ENCODE measurements around the gene FALEC.

FALEC gene

DNA sequence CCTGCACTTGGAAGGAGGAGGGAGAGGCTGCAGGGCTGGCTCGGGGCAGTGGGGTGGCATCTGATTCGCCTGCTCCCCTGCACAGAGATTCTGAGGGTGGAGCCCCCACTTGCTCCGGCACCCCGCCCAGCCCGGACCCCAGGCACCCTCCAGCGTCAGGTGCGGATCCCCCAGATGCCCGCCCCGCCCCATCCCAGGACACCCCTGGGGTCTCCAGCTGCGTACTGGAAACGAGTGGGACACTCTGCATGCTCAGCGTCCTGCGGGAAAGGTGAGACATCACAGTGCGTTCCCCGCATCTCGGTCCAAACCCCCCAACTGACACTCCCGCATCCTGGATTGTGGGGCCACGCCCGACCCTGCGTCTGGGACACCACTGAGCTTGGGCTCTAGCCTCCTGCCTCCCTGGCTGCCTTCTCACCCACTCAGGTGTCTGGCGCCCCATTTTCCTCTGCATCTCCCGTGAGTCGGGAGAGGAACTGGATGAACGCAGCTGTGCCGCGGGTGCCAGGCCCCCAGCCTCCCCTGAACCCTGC lies 41.6 kb downstream of the FALEC start:
- in situ Hi-C loops (cut with MboI; ENCODE audit: low sequenced_read_pairs, unreplicated experiment): no loop called here
- TF ChIP-seq, protein P1, sequence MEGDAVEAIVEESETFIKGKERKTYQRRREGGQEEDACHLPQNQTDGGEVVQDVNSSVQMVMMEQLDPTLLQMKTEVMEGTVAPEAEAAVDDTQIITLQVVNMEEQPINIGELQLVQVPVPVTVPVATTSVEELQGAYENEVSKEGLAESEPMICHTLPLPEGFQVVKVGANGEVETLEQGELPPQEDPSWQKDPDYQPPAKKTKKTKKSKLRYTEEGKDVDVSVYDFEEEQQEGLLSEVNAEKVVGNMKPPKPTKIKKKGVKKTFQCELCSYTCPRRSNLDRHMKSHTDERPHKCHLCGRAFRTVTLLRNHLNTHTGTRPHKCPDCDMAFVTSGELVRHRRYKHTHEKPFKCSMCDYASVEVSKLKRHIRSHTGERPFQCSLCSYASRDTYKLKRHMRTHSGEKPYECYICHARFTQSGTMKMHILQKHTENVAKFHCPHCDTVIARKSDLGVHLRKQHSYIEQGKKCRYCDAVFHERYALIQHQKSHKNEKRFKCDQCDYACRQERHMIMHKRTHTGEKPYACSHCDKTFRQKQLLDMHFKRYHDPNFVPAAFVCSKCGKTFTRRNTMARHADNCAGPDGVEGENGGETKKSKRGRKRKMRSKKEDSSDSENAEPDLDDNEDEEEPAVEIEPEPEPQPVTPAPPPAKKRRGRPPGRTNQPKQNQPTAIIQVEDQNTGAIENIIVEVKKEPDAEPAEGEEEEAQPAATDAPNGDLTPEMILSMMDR (IDR thresholded peaks at IDR 0.05; ENCODE audit: borderline replicate concordance, control extremely low read depth, extremely low read depth, insufficient read depth, missing control alignments): no peak
- no peak for DNase-seq (ENCODE audit: low spot score)

DNA sequence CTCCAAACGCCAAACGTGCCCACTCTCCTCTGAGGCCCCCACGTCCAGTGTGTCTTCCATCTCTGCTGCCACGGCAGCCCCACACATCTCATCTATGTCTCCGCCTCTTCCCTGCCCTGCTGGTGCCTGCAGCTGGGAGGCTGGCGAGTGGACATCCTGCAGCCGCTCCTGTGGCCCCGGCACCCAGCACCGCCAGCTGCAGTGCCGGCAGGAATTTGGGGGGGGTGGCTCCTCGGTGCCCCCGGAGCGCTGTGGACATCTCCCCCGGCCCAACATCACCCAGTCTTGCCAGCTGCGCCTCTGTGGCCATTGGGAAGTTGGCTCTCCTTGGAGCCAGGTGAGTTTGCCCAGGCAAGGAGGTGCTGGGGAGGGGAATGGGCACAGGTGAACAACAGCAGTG lies 42.3 kb downstream of the FALEC start:
- in situ Hi-C loops (cut with MboI; ENCODE audit: low sequenced_read_pairs, unreplicated experiment): no loop called here
- TF ChIP-seq, protein P1 (IDR thresholded peaks at IDR 0.05; ENCODE audit: borderline replicate concordance, control extremely low read depth, extremely low read depth, insufficient read depth, missing control alignments): no peak
- no peak for DNase-seq (ENCODE audit: low spot score)

DNA sequence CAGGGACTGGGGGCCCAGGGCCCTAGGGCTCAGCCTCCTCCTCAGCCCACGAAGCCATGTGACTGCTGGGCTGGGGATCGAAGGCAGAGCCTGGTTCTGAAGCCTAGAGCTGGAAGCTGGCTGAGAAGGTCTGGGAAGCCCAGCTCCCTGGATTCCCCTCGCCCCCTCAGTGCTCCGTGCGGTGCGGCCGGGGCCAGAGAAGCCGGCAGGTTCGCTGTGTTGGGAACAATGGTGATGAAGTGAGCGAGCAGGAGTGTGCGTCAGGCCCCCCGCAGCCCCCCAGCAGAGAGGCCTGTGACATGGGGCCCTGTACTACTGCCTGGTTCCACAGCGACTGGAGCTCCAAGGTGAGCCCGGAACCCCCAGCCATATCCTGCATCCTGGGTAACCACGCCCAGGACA lies 42.8 kb downstream of the FALEC start:
- DNase-seq (ENCODE audit: low spot score): no peak
- in situ Hi-C loops (cut with MboI; ENCODE audit: low sequenced_read_pairs, unreplicated experiment): no loop called here
- TF ChIP-seq, protein P1 (IDR thresholded peaks at IDR 0.05; ENCODE audit: borderline replicate concordance, control extremely low read depth, extremely low read depth, insufficient read depth, missing control alignments): no peak

DNA sequence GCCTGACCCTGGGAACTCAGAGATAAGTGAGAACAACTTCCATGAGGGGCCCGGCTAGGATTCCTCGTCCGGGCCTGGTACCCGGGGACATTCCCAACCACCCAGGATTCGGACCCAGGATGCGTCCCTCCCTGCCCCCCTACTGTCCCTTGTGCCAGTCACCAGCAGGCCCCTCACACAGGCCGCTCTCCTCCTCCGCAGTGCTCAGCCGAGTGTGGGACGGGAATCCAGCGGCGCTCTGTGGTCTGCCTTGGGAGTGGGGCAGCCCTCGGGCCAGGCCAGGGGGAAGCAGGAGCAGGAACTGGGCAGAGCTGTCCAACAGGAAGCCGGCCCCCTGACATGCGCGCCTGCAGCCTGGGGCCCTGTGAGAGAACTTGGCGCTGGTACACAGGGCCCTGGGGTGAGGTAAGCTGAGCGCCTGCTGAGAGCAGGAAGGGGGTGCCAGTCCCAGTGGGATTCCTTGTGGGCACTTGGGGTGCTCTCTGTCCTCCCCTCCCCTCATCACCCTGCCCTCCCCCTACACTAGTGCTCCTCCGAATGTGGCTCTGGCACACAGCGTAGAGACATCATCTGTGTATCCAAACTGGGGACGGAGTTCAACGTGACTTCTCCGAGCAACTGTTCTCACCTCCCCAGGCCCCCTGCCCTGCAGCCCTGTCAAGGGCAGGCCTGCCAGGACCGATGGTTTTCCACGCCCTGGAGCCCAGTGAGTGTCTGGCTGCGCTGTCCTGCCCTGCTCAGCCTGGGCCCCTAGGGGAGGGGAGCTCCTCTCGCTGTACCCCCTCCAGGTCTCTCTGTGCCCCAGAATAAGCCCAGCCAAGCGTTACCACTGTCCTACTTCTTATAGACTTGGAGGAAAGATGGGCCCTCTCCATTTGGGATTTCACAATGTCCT lies 43.5 kb downstream of the FALEC start:
- TF ChIP-seq, protein P1 (IDR thresholded peaks at IDR 0.05; ENCODE audit: borderline replicate concordance, control extremely low read depth, extremely low read depth, insufficient read depth, missing control alignments): no peak
- in situ Hi-C loops (cut with MboI; ENCODE audit: low sequenced_read_pairs, unreplicated experiment): no loop called here
- no peak for DNase-seq (ENCODE audit: low spot score)

DNA sequence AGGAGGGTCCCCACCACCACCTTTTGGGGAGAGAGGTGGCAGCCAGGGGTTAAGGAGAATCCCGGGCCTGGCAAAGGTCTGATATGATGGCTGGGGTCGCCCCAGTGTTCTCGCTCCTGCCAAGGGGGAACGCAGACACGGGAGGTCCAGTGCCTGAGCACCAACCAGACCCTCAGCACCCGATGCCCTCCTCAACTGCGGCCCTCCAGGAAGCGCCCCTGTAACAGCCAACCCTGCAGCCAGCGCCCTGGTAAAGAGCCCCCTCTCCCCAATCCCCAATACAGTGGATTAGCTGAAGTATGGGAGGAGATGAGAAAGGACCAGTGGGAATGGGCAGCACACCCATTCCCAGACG lies 44.1 kb downstream of the FALEC start:
- DNase-seq (ENCODE audit: low spot score): no peak
- TF ChIP-seq, protein P1 (IDR thresholded peaks at IDR 0.05; ENCODE audit: borderline replicate concordance, control extremely low read depth, extremely low read depth, insufficient read depth, missing control alignments): no peak
- in situ Hi-C loops (cut with MboI; ENCODE audit: low sequenced_read_pairs, unreplicated experiment): loop anchor here (10.0 kb wide), 1 partner anchor 55 kb away; no protein-coding TSS in a partner anchor

DNA sequence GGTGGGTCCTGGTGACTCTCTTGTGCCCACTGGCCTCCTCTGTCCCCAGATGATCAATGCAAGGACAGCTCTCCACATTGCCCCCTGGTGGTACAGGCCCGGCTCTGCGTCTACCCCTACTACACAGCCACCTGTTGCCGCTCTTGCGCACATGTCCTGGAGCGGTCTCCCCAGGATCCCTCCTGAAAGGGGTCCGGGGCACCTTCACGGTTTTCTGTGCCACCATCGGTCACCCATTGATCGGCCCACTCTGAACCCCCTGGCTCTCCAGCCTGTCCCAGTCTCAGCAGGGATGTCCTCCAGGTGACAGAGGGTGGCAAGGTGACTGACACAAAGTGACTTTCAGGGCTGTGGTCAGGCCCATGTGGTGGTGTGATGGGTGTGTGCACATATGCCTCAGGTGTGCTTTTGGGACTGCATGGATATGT lies 44.5 kb downstream of the FALEC start:
- in situ Hi-C loops (cut with MboI; ENCODE audit: low sequenced_read_pairs, unreplicated experiment): loop anchor here (10.0 kb wide), 1 partner anchor 55 kb away; no protein-coding TSS in a partner anchor
- DNase-seq (ENCODE audit: low spot score): peak; percentile 88
- TF ChIP-seq, protein P1 (IDR thresholded peaks at IDR 0.05; ENCODE audit: borderline replicate concordance, control extremely low read depth, extremely low read depth, insufficient read depth, missing control alignments): peak; percentile 90
